Stimulated activated CD8-positive, alpha-beta memory T cell treated with anti-CD3 and anti-CD28 coated beads, Interleukin-7, amount 100 ng/mL, for 1 hour (primary cell): Measurements from ENCODE around the gene DCTN3.

ENCODE experiments used
- DNase-seq, 2 donors: peaks; one replicate each; pipeline ENCODE4 v3.0.0-alpha.2; 2020; ENCODE audit warnings: low read depth in 2 of 2

DCTN3 gene

DNA sequence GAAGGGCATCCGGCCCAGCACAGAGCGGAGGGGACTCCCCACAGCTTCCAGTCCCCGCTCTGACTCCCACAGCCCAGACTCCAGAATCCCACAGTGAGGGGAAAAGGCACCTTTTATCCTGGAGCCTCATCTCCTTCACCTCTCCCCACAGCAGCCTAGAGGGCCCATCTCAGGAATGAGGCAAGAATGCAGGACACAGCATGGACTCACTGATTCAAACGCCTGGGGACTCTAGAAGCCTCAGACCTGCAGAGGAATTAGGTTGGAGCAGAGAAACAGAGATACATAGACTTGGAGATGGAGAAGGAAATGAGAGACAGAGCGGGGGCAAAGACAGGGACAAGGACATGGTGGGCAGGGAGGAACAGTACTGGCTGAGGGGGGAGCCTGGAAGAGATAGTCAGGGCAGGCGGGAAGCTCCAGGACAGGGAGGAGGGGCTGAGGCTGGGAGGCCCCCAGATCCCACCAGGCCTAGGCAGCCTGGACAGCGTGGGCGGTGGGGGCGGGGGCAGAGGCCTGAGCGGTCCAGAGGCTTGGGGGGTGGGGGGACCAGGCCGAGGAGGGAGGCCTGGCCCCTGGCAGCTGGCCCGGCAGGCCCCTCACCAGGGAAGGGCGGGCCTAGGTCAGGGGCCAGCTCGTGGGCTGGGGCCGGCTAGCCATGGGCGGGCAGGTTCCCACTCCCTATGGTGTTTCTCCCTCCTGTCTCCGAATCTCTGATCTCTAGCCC, 46.5 kb downstream of the DCTN3 start:
- no peak for DNase-seq

DNA sequence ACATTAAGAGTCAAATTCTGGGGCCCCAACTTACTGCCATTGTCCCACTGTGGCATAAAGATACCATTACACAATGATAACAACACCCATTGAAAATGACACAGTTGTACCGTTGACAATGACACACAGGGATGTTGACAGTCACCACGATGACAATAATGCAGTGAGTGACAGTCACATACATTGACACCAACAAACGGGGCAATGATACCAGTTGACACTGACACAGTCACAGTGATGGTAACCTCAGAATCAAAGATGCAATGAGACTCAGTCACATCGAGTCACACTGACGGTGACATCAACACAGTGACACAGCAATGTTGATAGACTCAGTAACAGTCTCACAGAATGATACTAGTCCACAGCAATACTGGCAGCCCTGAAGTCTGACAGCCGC, 47.7 kb downstream of the DCTN3 start:
- no peak for DNase-seq

DNA sequence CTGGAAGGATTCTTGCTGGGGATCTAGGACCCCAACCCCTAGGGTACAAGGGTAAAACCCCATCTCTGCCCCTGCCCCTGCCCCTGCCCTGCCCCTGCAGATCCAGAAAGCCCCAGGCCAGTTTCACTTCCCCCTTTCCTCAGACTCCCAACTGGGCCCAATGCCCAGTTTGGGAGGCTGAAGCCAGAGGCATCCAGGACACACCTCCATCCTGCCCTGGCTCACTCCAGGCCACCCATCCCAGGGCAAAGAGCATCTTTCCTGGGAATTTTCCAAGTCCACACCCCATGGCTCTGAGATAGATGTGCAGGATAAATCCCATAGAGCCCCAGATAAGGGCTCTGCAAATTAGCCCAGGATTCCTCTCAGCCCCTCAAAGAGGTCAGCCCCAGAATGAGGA, 48.2 kb downstream of the DCTN3 start:
- no peak for DNase-seq

DNA sequence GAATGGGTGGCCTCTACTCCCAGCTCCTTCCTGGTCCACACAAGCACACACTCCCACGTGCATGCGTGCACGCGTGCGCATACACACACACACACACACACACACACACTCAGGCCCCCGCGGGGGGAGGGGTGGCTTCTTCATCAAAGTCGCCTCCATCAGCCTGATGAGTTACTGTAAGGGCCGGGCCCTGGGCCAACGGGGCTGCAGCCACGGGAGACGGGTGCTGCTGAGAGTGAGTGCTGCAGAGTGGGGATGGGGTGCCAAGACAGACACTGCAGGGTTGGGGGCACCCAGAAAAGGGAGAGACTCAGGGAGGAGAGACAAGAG, 48.8 kb downstream of the DCTN3 start:
- no peak for DNase-seq

DNA sequence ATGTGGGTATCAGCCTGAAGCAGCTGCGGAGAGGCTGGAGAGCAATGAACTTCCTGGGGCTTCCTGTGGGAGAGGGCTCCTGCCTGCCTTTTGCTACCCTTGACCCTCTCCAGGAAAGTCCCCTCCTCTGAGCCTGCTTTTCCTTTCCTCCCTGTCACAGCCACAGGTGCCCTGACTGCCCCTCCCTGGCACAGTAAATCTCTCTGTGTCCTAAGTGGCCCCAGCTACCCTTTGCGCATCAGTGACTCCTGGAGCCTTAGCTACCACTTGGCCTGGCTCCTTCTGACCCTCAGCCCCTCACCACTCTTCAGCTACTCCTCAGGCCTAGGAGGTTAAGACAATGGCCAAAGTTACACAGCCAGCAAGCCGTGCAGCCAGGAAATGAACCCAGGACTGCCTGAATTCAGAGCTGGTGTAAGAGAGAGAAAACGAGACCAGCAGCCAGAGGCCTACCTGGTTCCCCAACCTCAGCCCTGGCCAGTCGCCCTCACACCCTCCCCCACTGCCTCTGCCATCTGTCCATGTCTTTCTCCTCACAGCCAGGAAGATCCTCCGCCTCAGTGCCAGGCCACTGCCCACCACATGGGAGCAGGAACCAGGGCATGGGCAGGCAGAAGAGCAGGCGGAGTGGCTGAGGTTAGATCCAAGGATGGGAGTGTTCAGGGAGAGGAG, 49.4 kb downstream of the DCTN3 start:
- no peak for DNase-seq

DNA sequence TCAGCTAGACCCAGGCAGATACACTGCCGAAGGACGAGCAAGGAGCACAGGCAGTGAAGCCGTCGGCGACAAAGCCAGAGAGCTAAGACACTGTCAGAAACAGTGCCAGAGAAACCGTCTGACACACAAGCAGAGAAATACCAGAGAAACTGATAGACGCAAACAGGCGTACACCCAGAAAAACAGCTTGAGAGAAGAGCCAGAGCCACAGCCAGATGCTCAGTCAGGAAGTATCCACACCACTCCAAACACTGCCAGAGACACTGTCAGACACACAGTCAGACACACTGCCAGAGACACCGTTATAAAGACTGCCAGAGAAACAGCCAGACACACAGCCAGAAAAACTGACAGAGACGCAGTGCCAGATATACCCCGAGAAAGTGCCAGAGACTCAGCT, 49.9 kb downstream of the DCTN3 start:
- DNase-seq, result no peak

DNA sequence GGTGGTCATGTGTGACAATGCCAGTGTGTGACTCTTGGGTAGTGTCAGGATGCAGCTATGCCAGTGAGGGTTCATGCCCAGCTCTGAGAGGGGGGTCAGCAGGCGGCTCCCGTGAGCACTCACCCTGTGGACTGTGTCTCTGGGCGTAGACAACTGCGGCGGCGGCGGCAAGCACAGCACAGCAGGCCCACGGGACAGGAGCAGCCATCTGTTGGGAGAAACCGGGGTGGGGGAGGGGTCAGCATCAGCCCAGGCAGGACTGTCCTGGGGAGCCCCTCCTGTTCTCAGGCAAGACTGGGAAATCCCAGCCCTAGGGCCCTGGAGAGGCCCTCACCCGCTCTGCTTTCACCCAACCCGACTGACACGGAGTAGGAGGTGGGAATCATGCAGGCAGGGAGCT, 51.5 kb downstream of the DCTN3 start:
- DNase-seq, result no peak

DNA sequence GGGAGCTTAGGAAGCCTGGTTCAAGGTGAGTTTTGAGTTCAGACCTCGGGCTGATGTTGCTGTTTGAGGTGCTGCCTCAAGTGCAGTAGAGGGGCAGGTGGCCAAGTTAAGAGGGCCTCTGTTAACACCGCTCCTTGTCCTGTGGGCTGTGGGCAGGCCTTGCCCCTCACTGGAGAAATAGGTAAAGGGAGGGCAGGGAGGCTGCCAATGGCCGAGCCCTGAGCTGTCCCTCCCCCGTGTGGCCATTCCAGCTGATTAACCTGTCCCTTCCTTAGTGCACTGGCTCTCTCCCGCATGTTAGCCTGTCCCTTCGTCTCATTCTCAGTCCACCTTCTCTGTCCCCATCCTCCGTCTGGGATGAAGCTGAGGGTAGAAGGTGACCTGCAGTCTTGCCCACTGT, 52.2 kb downstream of the DCTN3 start:
- DNase-seq, result no peak

DNA sequence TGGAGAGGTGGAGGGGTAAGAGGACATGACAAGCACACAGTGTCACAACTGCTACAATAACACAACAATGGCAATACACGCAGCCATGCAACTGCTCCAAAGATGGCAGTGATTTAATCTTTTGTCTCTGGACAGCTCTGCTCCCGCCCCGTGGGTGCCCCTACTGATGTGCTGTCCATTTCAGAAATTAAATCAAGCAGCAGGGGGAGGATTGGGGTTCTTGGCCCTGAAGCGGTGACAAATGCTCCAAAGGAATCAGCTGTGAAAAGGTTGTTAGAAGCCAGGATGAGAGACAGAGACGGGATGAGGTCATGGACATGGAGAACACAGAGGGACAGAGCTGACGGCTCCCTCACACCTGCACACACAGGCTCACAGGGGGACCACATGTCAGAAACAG, 53.3 kb downstream of the DCTN3 start:
- no peak for DNase-seq

DNA sequence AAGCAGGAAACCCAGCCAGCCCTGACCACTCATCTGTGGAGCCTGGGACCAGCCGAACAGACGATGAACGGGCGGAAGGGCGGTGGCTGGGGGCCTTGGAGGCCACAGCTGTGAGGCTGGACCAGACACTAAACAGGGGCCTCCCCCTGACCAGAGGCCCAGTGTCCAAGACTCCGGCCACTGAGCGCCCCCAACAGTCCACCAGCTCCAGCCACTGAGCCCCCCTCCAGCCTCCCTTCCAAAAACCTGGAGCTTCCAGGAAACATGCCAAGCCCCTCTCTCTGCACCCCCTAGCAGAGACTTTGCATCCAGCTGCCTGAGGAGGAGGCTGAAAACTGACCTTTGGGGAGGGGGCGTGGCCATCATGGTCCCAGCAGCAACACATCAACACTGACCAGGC, 54.0 kb downstream of the DCTN3 start:
- no peak for DNase-seq

DNA sequence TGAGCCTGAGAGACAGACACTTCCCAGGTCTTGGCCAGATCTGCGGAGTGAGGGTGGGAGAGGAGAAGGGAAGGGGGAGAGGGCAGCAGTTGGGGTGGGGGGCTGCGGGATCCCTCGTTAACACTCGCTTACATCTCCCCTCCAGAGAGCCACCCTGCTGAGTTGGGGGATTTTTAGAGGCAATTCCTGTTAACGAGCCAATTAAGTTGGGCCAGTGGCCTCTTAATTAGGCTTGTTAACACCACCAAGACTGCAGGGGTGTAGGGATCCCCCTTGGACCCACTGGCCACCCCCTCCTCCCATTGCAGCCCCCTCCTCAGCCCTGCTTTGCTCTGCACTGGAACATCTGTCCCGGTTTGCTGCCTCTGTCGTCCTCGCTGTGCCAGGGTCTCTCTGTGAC, 54.4 kb downstream of the DCTN3 start:
- no peak for DNase-seq

DNA sequence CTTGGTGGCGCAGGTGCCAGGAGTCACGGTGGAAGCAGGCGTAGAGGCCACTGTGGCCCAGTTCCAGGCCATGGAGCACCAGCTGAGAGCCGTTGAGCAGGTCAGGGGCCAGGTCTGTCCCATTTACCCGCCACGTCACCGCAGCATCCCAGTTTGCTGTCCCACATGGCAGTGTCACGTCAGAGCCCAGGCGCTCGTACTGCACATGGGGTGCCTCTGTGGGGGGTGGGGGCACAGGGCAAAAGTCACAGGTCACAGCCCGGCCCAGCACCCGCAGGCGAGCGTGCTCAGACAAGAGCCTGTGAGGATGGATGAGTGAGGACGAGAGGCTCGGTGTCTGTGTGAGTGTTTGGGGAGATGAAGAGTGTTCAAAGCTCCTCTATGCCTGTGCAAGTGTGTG, 55.7 kb downstream of the DCTN3 start:
- DNase-seq, result no peak
